WTC11 (cell line): ENCODE measurements around the gene FBXO42. TPM values are rescaled to one million over a fixed set of nuclear protein-coding genes. Genes with fewer than 3 reads are reported as not detected.

Source experiments
- ATAC-seq: fragments of 200-7000 bp; cut with Tn5 transposase; 2 replicates; pipeline ENCODE4 v1.10.0; 2021; ENCODE audit warnings: mild to moderate bottlenecking, moderate library complexity
- CTCF ChIA-PET: fragments of 300-600 bp; sonication (Branson Sonifier 250); formaldehyde crosslinking; loops from one replicate; lab custom pipeline; 2021; ENCODE audit warnings: antibody characterized with exemption; lab: Charles Lee
- POLR2A ChIA-PET: fragments of 350-600 bp; sonication (Branson Sonifier 250); formaldehyde crosslinking; loops from one replicate; lab custom pipeline; 2021; ENCODE audit warnings: antibody characterized with exemption; lab: Charles Lee
- DNase-seq: peaks from one replicate; pipeline ENCODE4 v3.0.0; 2021; ENCODE audit warnings: low spot score
- H3K27ac Mint-ChIP-seq: 2 replicates; pipeline ENCODE4 v1.8.0; 2021; ENCODE audit warnings: mixed read lengths
- H3K27me3 Mint-ChIP-seq: 2 replicates; pipeline ENCODE4 v1.8.0; 2021; ENCODE audit warnings: low read depth, mild to moderate bottlenecking, moderate library complexity, mixed read lengths
- H3K36me3 Mint-ChIP-seq: 2 replicates; pipeline ENCODE4 v1.8.0; 2021; ENCODE audit warnings: mixed read lengths
- H3K4me1 Mint-ChIP-seq: 2 replicates; pipeline ENCODE4 v1.8.0; 2022; ENCODE audit warnings: mixed read lengths
- H3K4me3 Mint-ChIP-seq: 2 replicates; pipeline ENCODE4 v1.8.0; 2021; ENCODE audit warnings: mild to moderate bottlenecking, moderate library complexity, mixed read lengths
- H3K9me3 Mint-ChIP-seq: 2 replicates; pipeline ENCODE4 v1.8.0; 2021; ENCODE audit warnings: mixed read lengths
- AFF4 ChIP-seq: sonication (generic); formaldehyde crosslinking; IDR thresholded peaks from 2 replicates; pipeline ENCODE4 v1.8.1; 2023; ENCODE audit warnings: mild to moderate bottlenecking, missing genetic modification reagents, borderline replicate concordance
- ATF2 ChIP-seq: sonication (generic); formaldehyde crosslinking; IDR thresholded peaks from 2 replicates; pipeline ENCODE4 v1.8.1; 2022; ENCODE audit warnings: low read depth, missing genetic modification reagents, borderline replicate concordance
- EMX1 ChIP-seq: fragments of 250-450 bp; sonication (Bioruptor Pico); IDR thresholded peaks from 2 replicates; pipeline ENCODE4 v1.8.0; 2021; ENCODE audit warnings: mild to moderate bottlenecking
- ERG ChIP-seq: fragments of 250-450 bp; sonication (Bioruptor Pico); IDR thresholded peaks from 2 replicates; pipeline ENCODE4 v1.8.0; 2021; ENCODE audit warnings: mild to moderate bottlenecking
- GRHL2 ChIP-seq: fragments of 250-450 bp; sonication (Bioruptor Pico); IDR thresholded peaks from 2 replicates; pipeline ENCODE4 v1.8.0; 2022; ENCODE audit warnings: mild to moderate bottlenecking, moderate library complexity; ENCODE audit not compliant: insufficient replicate concordance, severe bottlenecking
- GTF2I ChIP-seq: fragments of 250-450 bp; sonication (Bioruptor Pico); conservative IDR thresholded peaks from 2 replicates; pipeline ENCODE4 v1.4.0; 2021; ENCODE audit warnings: mild to moderate bottlenecking
- JUN ChIP-seq: sonication (generic); formaldehyde crosslinking; IDR thresholded peaks from 2 replicates; pipeline ENCODE4 v1.8.0; 2023; ENCODE audit warnings: mild to moderate bottlenecking, missing genetic modification reagents
- MAX ChIP-seq: sonication (generic); formaldehyde crosslinking; IDR thresholded peaks from 2 replicates; pipeline ENCODE4 v1.8.0; 2022; ENCODE audit warnings: mild to moderate bottlenecking, missing genetic modification reagents
- MYBL2 ChIP-seq: sonication (generic); formaldehyde crosslinking; IDR thresholded peaks from 2 replicates; pipeline ENCODE4 v1.8.1; 2023; ENCODE audit warnings: mild to moderate bottlenecking, moderate library complexity, missing genetic modification reagents
- OVOL2 ChIP-seq: fragments of 250-450 bp; sonication (Bioruptor Pico); IDR thresholded peaks from 2 replicates; pipeline ENCODE4 v1.9.0; 2021; ENCODE audit warnings: mild to moderate bottlenecking, borderline replicate concordance
- SMAD4 ChIP-seq: sonication (generic); formaldehyde crosslinking; IDR thresholded peaks from 2 replicates; pipeline ENCODE4 v1.8.0; 2022; ENCODE audit warnings: mild to moderate bottlenecking, missing genetic modification reagents
- TCF7 ChIP-seq: sonication (generic); formaldehyde crosslinking; IDR thresholded peaks from 2 replicates; pipeline ENCODE4 v1.8.0; 2022; ENCODE audit warnings: mild to moderate bottlenecking, low read depth, missing genetic modification reagents, moderate library complexity
- TEAD4 ChIP-seq: sonication (generic); formaldehyde crosslinking; IDR thresholded peaks from 2 replicates; pipeline ENCODE4 v1.8.0; 2022; ENCODE audit warnings: mild to moderate bottlenecking, missing genetic modification reagents
- ZNF416 ChIP-seq: fragments of 250-450 bp; sonication (Bioruptor Pico); IDR thresholded peaks from 2 replicates; pipeline ENCODE4 v1.9.0; 2021; ENCODE audit warnings: mild to moderate bottlenecking, inconsistent platforms
- total RNA-seq: library from RNA; stranded (reverse); gene quantifications from 3 replicates; pipeline ENCODE4 v1.2.3, GENCODE V29; 2021
- TF ChIP-seq, protein P1 (sequence below): sonication (generic); formaldehyde crosslinking; conservative IDR thresholded peaks from 2 replicates; pipeline ENCODE4 v1.8.1; 2022; ENCODE audit warnings: mild to moderate bottlenecking, missing genetic modification reagents
- TF ChIP-seq, protein P2 (sequence below): sonication (generic); formaldehyde crosslinking; IDR thresholded peaks from 2 replicates; pipeline ENCODE4 v1.8.0; 2023; ENCODE audit warnings: mild to moderate bottlenecking, missing genetic modification reagents
- TF ChIP-seq, protein P3 (sequence below): sonication (generic); formaldehyde crosslinking; conservative IDR thresholded peaks from 2 replicates; pipeline ENCODE4 v1.8.1; 2023; ENCODE audit warnings: mild to moderate bottlenecking, low read depth, missing genetic modification reagents, moderate library complexity
- TF ChIP-seq, protein P4 (sequence below): fragments of 250-450 bp; sonication (Bioruptor Pico); IDR thresholded peaks from 2 replicates; pipeline ENCODE4 v1.9.0; 2021; ENCODE audit warnings: moderate library complexity, mild to moderate bottlenecking, inconsistent platforms, borderline replicate concordance
- TF ChIP-seq, protein P5 (sequence below): sonication (generic); formaldehyde crosslinking; IDR thresholded peaks from 2 replicates; pipeline ENCODE4 v1.8.1; 2022; ENCODE audit warnings: mild to moderate bottlenecking, missing genetic modification reagents, moderate library complexity, borderline replicate concordance
- TF ChIP-seq, protein P6 (sequence below): fragments of 250-450 bp; sonication (Bioruptor Pico); conservative IDR thresholded peaks from 2 replicates; pipeline ENCODE4 v1.9.0; 2021; ENCODE audit warnings: mild to moderate bottlenecking

The FBXO42 gene
- total RNA-seq, 1 experiment from 2014 or later = 17.5 TPM

- H3K36me3 Mint-ChIP-seq = peaks cover 17% of the 10 kb centered on the region
- no peak for TF ChIP-seq ATF2 (CRISPR knock-in tag)
- TF ChIP-seq EMX1 (CRISPR knock-in tag) = no peak
- no peak for TF ChIP-seq TEAD4 (CRISPR knock-in tag)
- TF ChIP-seq ZNF416 (CRISPR knock-in tag) = no peak
- no peak for TF ChIP-seq JUN (CRISPR knock-in tag)
- TF ChIP-seq OVOL2 (CRISPR knock-in tag) = no peak
- TF ChIP-seq, protein P1, sequence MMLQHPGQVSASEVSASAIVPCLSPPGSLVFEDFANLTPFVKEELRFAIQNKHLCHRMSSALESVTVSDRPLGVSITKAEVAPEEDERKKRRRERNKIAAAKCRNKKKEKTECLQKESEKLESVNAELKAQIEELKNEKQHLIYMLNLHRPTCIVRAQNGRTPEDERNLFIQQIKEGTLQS (CRISPR knock-in tag) = no peak
- no peak for TF ChIP-seq ERG
- TF ChIP-seq TCF7 = no peak
- TF ChIP-seq, protein P2, sequence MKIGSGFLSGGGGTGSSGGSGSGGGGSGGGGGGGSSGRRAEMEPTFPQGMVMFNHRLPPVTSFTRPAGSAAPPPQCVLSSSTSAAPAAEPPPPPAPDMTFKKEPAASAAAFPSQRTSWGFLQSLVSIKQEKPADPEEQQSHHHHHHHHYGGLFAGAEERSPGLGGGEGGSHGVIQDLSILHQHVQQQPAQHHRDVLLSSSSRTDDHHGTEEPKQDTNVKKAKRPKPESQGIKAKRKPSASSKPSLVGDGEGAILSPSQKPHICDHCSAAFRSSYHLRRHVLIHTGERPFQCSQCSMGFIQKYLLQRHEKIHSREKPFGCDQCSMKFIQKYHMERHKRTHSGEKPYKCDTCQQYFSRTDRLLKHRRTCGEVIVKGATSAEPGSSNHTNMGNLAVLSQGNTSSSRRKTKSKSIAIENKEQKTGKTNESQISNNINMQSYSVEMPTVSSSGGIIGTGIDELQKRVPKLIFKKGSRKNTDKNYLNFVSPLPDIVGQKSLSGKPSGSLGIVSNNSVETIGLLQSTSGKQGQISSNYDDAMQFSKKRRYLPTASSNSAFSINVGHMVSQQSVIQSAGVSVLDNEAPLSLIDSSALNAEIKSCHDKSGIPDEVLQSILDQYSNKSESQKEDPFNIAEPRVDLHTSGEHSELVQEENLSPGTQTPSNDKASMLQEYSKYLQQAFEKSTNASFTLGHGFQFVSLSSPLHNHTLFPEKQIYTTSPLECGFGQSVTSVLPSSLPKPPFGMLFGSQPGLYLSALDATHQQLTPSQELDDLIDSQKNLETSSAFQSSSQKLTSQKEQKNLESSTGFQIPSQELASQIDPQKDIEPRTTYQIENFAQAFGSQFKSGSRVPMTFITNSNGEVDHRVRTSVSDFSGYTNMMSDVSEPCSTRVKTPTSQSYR (CRISPR knock-in tag) = no peak
- TF ChIP-seq, protein P3, sequence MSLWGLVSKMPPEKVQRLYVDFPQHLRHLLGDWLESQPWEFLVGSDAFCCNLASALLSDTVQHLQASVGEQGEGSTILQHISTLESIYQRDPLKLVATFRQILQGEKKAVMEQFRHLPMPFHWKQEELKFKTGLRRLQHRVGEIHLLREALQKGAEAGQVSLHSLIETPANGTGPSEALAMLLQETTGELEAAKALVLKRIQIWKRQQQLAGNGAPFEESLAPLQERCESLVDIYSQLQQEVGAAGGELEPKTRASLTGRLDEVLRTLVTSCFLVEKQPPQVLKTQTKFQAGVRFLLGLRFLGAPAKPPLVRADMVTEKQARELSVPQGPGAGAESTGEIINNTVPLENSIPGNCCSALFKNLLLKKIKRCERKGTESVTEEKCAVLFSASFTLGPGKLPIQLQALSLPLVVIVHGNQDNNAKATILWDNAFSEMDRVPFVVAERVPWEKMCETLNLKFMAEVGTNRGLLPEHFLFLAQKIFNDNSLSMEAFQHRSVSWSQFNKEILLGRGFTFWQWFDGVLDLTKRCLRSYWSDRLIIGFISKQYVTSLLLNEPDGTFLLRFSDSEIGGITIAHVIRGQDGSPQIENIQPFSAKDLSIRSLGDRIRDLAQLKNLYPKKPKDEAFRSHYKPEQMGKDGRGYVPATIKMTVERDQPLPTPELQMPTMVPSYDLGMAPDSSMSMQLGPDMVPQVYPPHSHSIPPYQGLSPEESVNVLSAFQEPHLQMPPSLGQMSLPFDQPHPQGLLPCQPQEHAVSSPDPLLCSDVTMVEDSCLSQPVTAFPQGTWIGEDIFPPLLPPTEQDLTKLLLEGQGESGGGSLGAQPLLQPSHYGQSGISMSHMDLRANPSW (CRISPR knock-in tag) = no peak
- no peak for TF ChIP-seq SMAD4 (CRISPR knock-in tag)
- no peak for TF ChIP-seq MAX (CRISPR knock-in tag)
- TF ChIP-seq GTF2I (CRISPR knock-in tag) = no peak
- TF ChIP-seq, protein P4, sequence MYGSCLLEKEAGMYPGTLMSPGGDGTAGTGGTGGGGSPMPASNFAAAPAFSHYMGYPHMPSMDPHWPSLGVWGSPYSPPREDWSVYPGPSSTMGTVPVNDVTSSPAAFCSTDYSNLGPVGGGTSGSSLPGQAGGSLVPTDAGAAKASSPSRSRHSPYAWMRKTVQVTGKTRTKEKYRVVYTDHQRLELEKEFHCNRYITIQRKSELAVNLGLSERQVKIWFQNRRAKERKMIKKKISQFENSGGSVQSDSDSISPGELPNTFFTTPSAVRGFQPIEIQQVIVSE (CRISPR knock-in tag) = no peak
- no peak for TF ChIP-seq AFF4
- TF ChIP-seq, protein P5, sequence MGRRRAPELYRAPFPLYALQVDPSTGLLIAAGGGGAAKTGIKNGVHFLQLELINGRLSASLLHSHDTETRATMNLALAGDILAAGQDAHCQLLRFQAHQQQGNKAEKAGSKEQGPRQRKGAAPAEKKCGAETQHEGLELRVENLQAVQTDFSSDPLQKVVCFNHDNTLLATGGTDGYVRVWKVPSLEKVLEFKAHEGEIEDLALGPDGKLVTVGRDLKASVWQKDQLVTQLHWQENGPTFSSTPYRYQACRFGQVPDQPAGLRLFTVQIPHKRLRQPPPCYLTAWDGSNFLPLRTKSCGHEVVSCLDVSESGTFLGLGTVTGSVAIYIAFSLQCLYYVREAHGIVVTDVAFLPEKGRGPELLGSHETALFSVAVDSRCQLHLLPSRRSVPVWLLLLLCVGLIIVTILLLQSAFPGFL (CRISPR knock-in tag) = no peak
- no peak for TF ChIP-seq GRHL2 (CRISPR knock-in tag)
- TF ChIP-seq MYBL2 (CRISPR knock-in tag) = no peak
- TF ChIP-seq, protein P6, sequence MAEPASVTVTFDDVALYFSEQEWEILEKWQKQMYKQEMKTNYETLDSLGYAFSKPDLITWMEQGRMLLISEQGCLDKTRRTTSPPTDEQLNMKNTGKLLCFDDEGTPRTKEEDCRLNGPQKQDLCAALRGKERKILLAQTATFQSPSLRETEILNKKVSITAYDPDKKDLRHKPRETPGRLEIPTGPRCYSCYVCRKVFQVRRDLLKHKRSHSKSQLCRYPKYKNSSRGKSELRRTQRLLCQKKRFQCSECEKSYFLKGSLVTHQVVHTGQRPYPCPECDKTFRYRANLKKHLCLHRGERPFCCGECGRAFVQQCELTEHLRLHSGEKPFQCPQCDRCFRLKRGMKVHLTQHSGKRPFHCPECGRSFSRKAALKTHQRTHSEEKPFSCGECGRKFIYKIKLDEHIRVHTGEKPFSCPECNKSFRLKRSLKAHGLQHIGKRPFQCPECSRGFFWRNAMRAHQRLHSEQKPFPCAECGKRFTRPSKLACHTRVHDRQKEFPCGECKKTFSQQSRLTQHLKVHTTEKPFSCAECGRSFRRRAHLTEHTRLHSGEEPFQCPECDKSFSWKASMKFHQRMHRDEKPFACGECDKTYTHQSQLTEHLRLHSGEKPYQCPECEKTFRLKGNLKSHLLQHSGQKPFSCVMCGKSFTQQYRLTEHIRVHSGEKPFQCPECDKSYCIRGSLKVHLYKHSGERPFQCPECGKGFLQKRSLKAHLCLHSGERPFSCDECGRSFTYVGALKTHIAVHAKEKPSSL (CRISPR knock-in tag) = no peak
- TF ChIP-seq, all 79 proteins: peak for 0
- Mint-ChIP-seq H3K4me1 (no peaks in the 10 kb centered on the region), H3K9me3 (no peaks in the 10 kb centered on the region), H3K4me3 (no peak overlapping the region), H3K27me3 (no peaks in the 10 kb centered on the region), H3K27ac (no peak overlapping the region)
- CTCF ChIA-PET = interaction anchor here (0.5 kb wide), 1 partner anchor 503 kb away, joined by 3 read pairs; no protein-coding TSS in a partner anchor
- ATAC-seq (no peak), DNase-seq (no peak)
- POLR2A ChIA-PET = interaction anchor here (0.6 kb wide), 2 partner anchors 23 to 296 kb away, joined by 6 to 7 read pairs; no protein-coding TSS in a partner anchor
Observed at GRCh38 chr1:16318555-16318954, 33.7 kb downstream of the FBXO42 start.
